GM21423 (cell line): ENCODE measurements around the gene LTO1.

Experiments used
- ATAC-seq: cut with Tn5 transposase; IDR thresholded peaks from one replicate; pipeline ENCODE4 v1.9.1; 2021; ENCODE audit warnings: mild to moderate bottlenecking, moderate library complexity; ENCODE audit not compliant: unreplicated experiment

LTO1 gene

GRCh38 chr11:69682221-69682620, 7.1 kb upstream of the LTO1 start:
- ATAC-seq: no peak

- no peak for ATAC-seq
Observed at GRCh38 chr11:69680688-69681087, 5.5 kb upstream of the LTO1 start.

GRCh38 chr11:69677749-69678148, 2.6 kb upstream of the LTO1 start:
- no peak for ATAC-seq

GRCh38 chr11:69674267-69674885, 777 bp downstream of the LTO1 start:
- no peak for ATAC-seq

- ATAC-seq: no peak
Observed at GRCh38 chr11:69671734-69672465, 3.3 kb downstream of the LTO1 start.

GRCh38 chr11:69670158-69670845, 4.9 kb downstream of the LTO1 start:
- no peak for ATAC-seq

- no peak for ATAC-seq
Observed at GRCh38 chr11:69669486-69669885, 5.7 kb downstream of the LTO1 start.

GRCh38 chr11:69667619-69668604, 7.2 kb downstream of the LTO1 start:
- ATAC-seq: no peak

- ATAC-seq: no peak
Observed at GRCh38 chr11:69666752-69667536, 8.2 kb downstream of the LTO1 start.

- no peak for ATAC-seq
Observed at GRCh38 chr11:69666261-69666660, 8.9 kb downstream of the LTO1 start.

GRCh38 chr11:69665669-69666068, 9.5 kb downstream of the LTO1 start:
- no peak for ATAC-seq

- ATAC-seq: no peak
Observed at GRCh38 chr11:69664901-69665300, 10.3 kb downstream of the LTO1 start.

GRCh38 chr11:69664103-69664775, 10.9 kb downstream of the LTO1 start:
- ATAC-seq: no peak

- ATAC-seq: no peak
Observed at GRCh38 chr11:69663326-69663725, 11.8 kb downstream of the LTO1 start.

- no peak for ATAC-seq
Observed at GRCh38 chr11:69662806-69663205, 12.3 kb downstream of the LTO1 start.

- ATAC-seq: no peak
Observed at GRCh38 chr11:69662021-69662698, 13.0 kb downstream of the LTO1 start.

GRCh38 chr11:69661413-69661715, 13.8 kb downstream of the LTO1 start:
- no peak for ATAC-seq

GRCh38 chr11:69660001-69660500, 15.1 kb downstream of the LTO1 start:
- ATAC-seq: no peak

GRCh38 chr11:69659591-69659990, 15.6 kb downstream of the LTO1 start:
- ATAC-seq: no peak
